ENCODE results near the gene CNTRL. TPM values are rescaled to one million over a fixed set of nuclear protein-coding genes. Genes with fewer than 3 reads are reported as not detected.

Gene CNTRL
- total RNA-seq, 4 donors from 2014 or later: 23.5 to 31.5 (median 29.6) TPM

GRCh38 chr9:121201045-121201737 is 126.4 kb downstream of the CNTRL start:
- no peaks in the 10 kb centered on the region for H3K27me3 ChIP-seq
- intact Hi-C loops (cut with DNase I; ENCODE audit: low total_unique reads): no loop called here
- H3K27ac ChIP-seq: peak overlapping the region; percentile 85 to 90
- H3K36me3 ChIP-seq: no peaks in the 10 kb centered on the region
- peaks cover 3 to 4% of the 10 kb centered on the region in 2 donors for H3K4me1 ChIP-seq
- no peak for TF ChIP-seq CTCF (IDR thresholded peaks at IDR 0.05)
- no peak for TF ChIP-seq POLR2A (IDR thresholded peaks at IDR 0.05)
- no peaks in the 10 kb centered on the region for H3K9me3 ChIP-seq
- H3K4me3 ChIP-seq: peak overlapping the region; percentile 85 to 92
- no peak for DNase-seq

DNA sequence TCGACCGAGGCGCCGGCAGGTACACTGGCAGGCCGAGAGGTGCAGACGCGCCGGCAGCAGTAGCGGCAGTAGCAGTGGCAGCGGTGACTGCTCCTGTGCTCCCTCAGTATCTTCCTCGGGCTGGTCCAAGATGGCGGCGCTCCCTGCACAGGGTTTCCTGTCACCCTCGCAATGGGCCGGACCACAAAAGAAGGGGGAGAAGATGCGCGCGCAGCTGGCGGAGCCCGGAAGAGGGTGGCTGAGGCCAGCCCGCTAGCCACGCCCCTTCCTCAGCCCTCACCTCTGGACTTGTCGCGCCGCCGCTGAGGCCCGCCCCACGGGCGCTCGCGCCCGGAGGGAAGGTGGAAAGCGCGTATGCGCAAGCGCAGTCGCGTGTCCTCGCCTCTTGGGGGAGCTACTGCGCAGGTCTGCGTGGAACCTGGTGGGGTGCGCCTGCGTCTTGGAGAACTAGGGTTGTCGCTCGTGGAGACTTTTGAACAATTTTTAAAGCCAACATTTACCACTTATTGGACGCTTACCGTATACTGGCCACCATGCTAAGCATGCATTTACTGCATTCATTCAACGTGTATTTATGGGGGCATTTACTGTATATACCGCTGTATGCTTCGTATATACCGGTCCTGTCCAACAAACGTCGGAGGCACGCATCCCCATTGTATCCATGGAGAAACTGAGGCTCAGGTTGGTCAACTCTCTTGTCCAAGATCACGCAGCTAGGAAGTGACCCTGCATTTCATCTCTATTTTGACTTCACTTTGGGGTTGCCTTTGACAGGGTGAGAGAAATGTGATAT is 127.2 kb downstream of the CNTRL start, which contains the start of gene RAB14:
Gene RAB14 (minus strand): TSS at position 132 of the 796 bp plus-strand sequence. CDS start 8,457 bp downstream, outside the sequence.
- Histone ChIP-seq H3K9me3 (no peaks in the 10 kb centered on the region), H3K4me3 (peak within 1 kb of the TSS; percentile 85 to 92), H3K27me3 (no peaks in the 10 kb centered on the region), H3K36me3 (no peaks in the 10 kb centered on the region), H3K4me1 (peaks cover 0 to 4% of the 10 kb centered on the region in 2 donors), H3K27ac (peak within 1 kb of the TSS; percentile 85 to 90)
- intact Hi-C loops (cut with DNase I; ENCODE audit: low total_unique reads): no loop called here
- peak; percentile 100 for DNase-seq
- TF ChIP-seq CTCF (IDR thresholded peaks at IDR 0.05): peak; percentile 48 to 57 (median 51)
- TF ChIP-seq POLR2A (IDR thresholded peaks at IDR 0.05): peak; percentile 73 to 78

DNA sequence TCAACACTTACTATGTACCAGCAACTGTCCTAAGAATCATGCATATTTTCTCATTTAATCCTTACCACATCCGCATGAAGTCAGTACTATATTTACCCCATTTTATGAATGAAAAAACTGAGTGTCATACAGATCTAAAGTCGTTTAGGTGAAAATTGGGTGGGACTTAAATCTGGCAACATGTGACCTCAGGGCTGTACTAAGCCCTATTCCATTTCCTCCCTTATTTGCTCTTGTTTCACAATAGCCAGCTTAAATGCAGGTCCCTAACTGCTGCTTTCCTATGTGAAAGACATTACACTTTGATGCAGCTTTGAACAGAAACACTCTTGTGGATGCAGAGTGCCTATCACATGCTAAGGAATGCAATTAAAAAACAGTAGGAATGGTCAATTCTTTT is 129.4 kb downstream of the CNTRL start:
- no peak overlapping the region for H3K27ac ChIP-seq
- H3K4me1 ChIP-seq: no peaks in the 10 kb centered on the region
- intact Hi-C loops (cut with DNase I; ENCODE audit: low total_unique reads): no loop called here
- H3K9me3 ChIP-seq: no peaks in the 10 kb centered on the region
- TF ChIP-seq CTCF (IDR thresholded peaks at IDR 0.05) (no peak), POLR2A (IDR thresholded peaks at IDR 0.05) (no peak)
- no peaks in the 10 kb centered on the region for H3K36me3 ChIP-seq
- DNase-seq: no peak
- no peak overlapping the region for H3K4me3 ChIP-seq
- no peaks in the 10 kb centered on the region for H3K27me3 ChIP-seq

DNA sequence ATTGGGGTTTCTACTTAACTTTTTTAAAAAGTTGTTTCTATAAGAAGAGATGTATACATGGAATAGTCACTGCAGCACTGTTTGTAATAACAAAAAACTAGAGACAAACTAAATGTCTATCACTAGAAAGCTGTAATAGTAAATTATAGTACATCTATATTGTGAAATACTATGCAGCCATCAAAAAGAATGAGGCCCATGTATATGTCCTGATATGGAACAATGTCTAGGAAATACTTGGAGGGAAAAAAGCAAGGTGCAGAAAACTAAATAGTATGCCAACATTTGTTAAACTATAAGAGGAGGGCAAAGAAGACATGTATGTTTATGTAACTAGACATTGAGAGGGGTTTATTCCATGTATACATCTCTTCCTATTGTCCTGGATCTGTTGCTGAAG is 129.9 kb downstream of the CNTRL start:
- no peak overlapping the region for H3K4me3 ChIP-seq
- no peak for TF ChIP-seq POLR2A (IDR thresholded peaks at IDR 0.05)
- no peak for TF ChIP-seq CTCF (IDR thresholded peaks at IDR 0.05)
- H3K27ac ChIP-seq: no peak overlapping the region
- no peaks in the 10 kb centered on the region for H3K9me3 ChIP-seq
- intact Hi-C loops (cut with DNase I; ENCODE audit: low total_unique reads): loop anchor here (5.0 kb wide), 1 partner anchor 108 kb away; no protein-coding TSS in a partner anchor
- no peak for DNase-seq
- H3K36me3 ChIP-seq: no peaks in the 10 kb centered on the region
- H3K27me3 ChIP-seq: no peaks in the 10 kb centered on the region
- no peaks in the 10 kb centered on the region for H3K4me1 ChIP-seq
